ENCODE measurements around the gene FHOD1. TPM values are rescaled to one million over a fixed set of nuclear protein-coding genes. Genes with fewer than 3 reads are reported as not detected.

The FHOD1 gene
- total RNA-seq, 1 donor from 2014 or later, result 119 TPM

- H3K4me1 Mint-ChIP-seq (ENCODE audit: low read depth), result peaks cover 15% of the 10 kb centered on the region
- no peaks in the 10 kb centered on the region for H3K27me3 Mint-ChIP-seq (ENCODE audit: insufficient read depth)
- DNase-seq (ENCODE audit: low spot score), result no peak
- H3K27ac Mint-ChIP-seq, result no peak overlapping the region
- H3K4me3 Mint-ChIP-seq, result no peak overlapping the region
- H3K36me3 Mint-ChIP-seq (ENCODE audit: low read depth), result peaks cover 38% of the 10 kb centered on the region
- intact Hi-C loops (cut with micrococcal nuclease), result no loop called here
- H3K9me3 Mint-ChIP-seq, result no peaks in the 10 kb centered on the region
Measured at GRCh38 chr16:67230809-67231660, 16.2 kb downstream of the FHOD1 start.

- no peaks in the 10 kb centered on the region for H3K27me3 Mint-ChIP-seq (ENCODE audit: insufficient read depth)
- no peaks in the 10 kb centered on the region for H3K9me3 Mint-ChIP-seq
- no peak overlapping the region for H3K27ac Mint-ChIP-seq
- no peak overlapping the region for H3K4me3 Mint-ChIP-seq
- H3K4me1 Mint-ChIP-seq (ENCODE audit: low read depth), result peaks cover 24% of the 10 kb centered on the region
- DNase-seq (ENCODE audit: low spot score), result no peak
- intact Hi-C loops (cut with micrococcal nuclease), result loop anchor here (5.0 kb wide), 1 partner anchor 432 kb away; the partner anchor contains the start of genes ACD and PARD6A
- peaks cover 36% of the 10 kb centered on the region for H3K36me3 Mint-ChIP-seq (ENCODE audit: low read depth)
Measured at GRCh38 chr16:67229906-67230808, 17.1 kb downstream of the FHOD1 start.

- intact Hi-C loops (cut with micrococcal nuclease), result loop anchor here (5.0 kb wide), 1 partner anchor 433 kb away; the partner anchor contains the start of genes ACD and PARD6A
- Mint-ChIP-seq H3K36me3 (ENCODE audit: low read depth) (peaks cover 32% of the 10 kb centered on the region), H3K4me3 (peak overlapping the region; percentile 71), H3K4me1 (ENCODE audit: low read depth) (peaks cover 36% of the 10 kb centered on the region), H3K27me3 (ENCODE audit: insufficient read depth) (no peaks in the 10 kb centered on the region), H3K9me3 (no peaks in the 10 kb centered on the region), H3K27ac (no peak overlapping the region)
- no peak for DNase-seq (ENCODE audit: low spot score)
Measured at GRCh38 chr16:67228905-67229304, 18.4 kb downstream of the FHOD1 start.

- intact Hi-C loops (cut with micrococcal nuclease), result loop anchor here (5.0 kb wide), 1 partner anchor 434 kb away; the partner anchor contains the start of genes ACD and PARD6A
Measured at GRCh38 chr16:67228034-67228785, 19.1 kb downstream of the FHOD1 start.

GRCh38 chr16:67227567-67227921 lies 19.7 kb downstream of the FHOD1 start:
- H3K36me3 Mint-ChIP-seq (ENCODE audit: low read depth), result peaks cover 27% of the 10 kb centered on the region
- H3K9me3 Mint-ChIP-seq, result no peaks in the 10 kb centered on the region
- intact Hi-C loops (cut with micrococcal nuclease), result loop anchor here (1.0 to 5.0 kb wide), 5 partner anchors 17 to 435 kb away; partner anchors contain the start of genes ACD, ATP6V0D1, MATCAP1 and PARD6A
- peaks cover 43% of the 10 kb centered on the region for H3K4me1 Mint-ChIP-seq (ENCODE audit: low read depth)
- peak overlapping the region; percentile 94 for H3K27ac Mint-ChIP-seq
- peak overlapping the region; percentile 98 for H3K4me3 Mint-ChIP-seq
- H3K27me3 Mint-ChIP-seq (ENCODE audit: insufficient read depth), result no peaks in the 10 kb centered on the region
- no peak for DNase-seq (ENCODE audit: low spot score)

More at GRCh38 chr16:67228034-67228785, 19.1 kb downstream of the FHOD1 start:
- Mint-ChIP-seq H3K9me3 (no peaks in the 10 kb centered on the region), H3K4me3 (peak overlapping the region; percentile 98), H3K27ac (peak overlapping the region; percentile 94), H3K4me1 (ENCODE audit: low read depth) (peaks cover 43% of the 10 kb centered on the region), H3K27me3 (ENCODE audit: insufficient read depth) (no peaks in the 10 kb centered on the region), H3K36me3 (ENCODE audit: low read depth) (peaks cover 29% of the 10 kb centered on the region)
- no peak for DNase-seq (ENCODE audit: low spot score)

GRCh38 chr16:67226804-67227566 lies 20.3 kb downstream of the FHOD1 start, which contains the start of gene TMEM208:
Gene TMEM208 (plus strand): TSS chr16:67227130. CDS start chr16:67227219, 89 bp downstream.
- Mint-ChIP-seq H3K27me3 (ENCODE audit: insufficient read depth) (no peaks in the 10 kb centered on the region), H3K27ac (peak within 1 kb of the TSS; percentile 94), H3K4me3 (peak within 1 kb of the TSS; percentile 98), H3K4me1 (ENCODE audit: low read depth) (peaks cover 43% of the 10 kb centered on the region), H3K9me3 (no peaks in the 10 kb centered on the region), H3K36me3 (ENCODE audit: low read depth) (peaks cover 27% of the 10 kb centered on the region)
- peak; percentile 99 for DNase-seq (ENCODE audit: low spot score)
- intact Hi-C loops (cut with micrococcal nuclease), result loop anchor here (1.0 to 5.0 kb wide), 10 partner anchors 9 to 619 kb away; partner anchors contain the start of genes ACD, ATP6V0D1, E2F4 and MATCAP1

GRCh38 chr16:67226295-67226803 lies 20.9 kb downstream of the FHOD1 start:
- Mint-ChIP-seq H3K27me3 (ENCODE audit: insufficient read depth) (no peaks in the 10 kb centered on the region), H3K9me3 (no peaks in the 10 kb centered on the region), H3K4me3 (peak overlapping the region; percentile 98), H3K36me3 (ENCODE audit: low read depth) (peaks cover 27% of the 10 kb centered on the region), H3K4me1 (ENCODE audit: low read depth) (peaks cover 43% of the 10 kb centered on the region), H3K27ac (peak overlapping the region; percentile 94)
- no peak for DNase-seq (ENCODE audit: low spot score)
- intact Hi-C loops (cut with micrococcal nuclease), result loop anchor here (1.0 to 5.0 kb wide), 7 partner anchors 10 to 620 kb away; partner anchors contain the start of genes ACD, E2F4, NUTF2 and PARD6A

GRCh38 chr16:67223992-67224391 lies 23.3 kb downstream of the FHOD1 start:
- intact Hi-C loops (cut with micrococcal nuclease), result no loop called here
- no peaks in the 10 kb centered on the region for H3K9me3 Mint-ChIP-seq
- no peak for DNase-seq (ENCODE audit: low spot score)
- peak overlapping the region; percentile 11 for H3K27ac Mint-ChIP-seq
- no peak overlapping the region for H3K4me3 Mint-ChIP-seq
- peaks cover 43% of the 10 kb centered on the region for H3K4me1 Mint-ChIP-seq (ENCODE audit: low read depth)
- peaks cover 14% of the 10 kb centered on the region for H3K36me3 Mint-ChIP-seq (ENCODE audit: low read depth)
- H3K27me3 Mint-ChIP-seq (ENCODE audit: insufficient read depth), result no peaks in the 10 kb centered on the region

- intact Hi-C loops (cut with micrococcal nuclease), result no loop called here
- peaks cover 20% of the 10 kb centered on the region for H3K4me1 Mint-ChIP-seq (ENCODE audit: low read depth)
- peaks cover 5% of the 10 kb centered on the region for H3K36me3 Mint-ChIP-seq (ENCODE audit: low read depth)
- peaks cover 11% of the 10 kb centered on the region for H3K27me3 Mint-ChIP-seq (ENCODE audit: insufficient read depth)
- H3K27ac Mint-ChIP-seq, result no peak overlapping the region
- DNase-seq (ENCODE audit: low spot score), result no peak
- H3K9me3 Mint-ChIP-seq, result no peaks in the 10 kb centered on the region
- H3K4me3 Mint-ChIP-seq, result no peak overlapping the region
Measured at GRCh38 chr16:67216612-67217490, 30.4 kb downstream of the FHOD1 start.

- no peaks in the 10 kb centered on the region for H3K9me3 Mint-ChIP-seq
- H3K27ac Mint-ChIP-seq, result no peak overlapping the region
- H3K27me3 Mint-ChIP-seq (ENCODE audit: insufficient read depth), result peaks cover 11% of the 10 kb centered on the region
- DNase-seq (ENCODE audit: low spot score), result no peak
- H3K4me1 Mint-ChIP-seq (ENCODE audit: low read depth), result peaks cover 20% of the 10 kb centered on the region
- intact Hi-C loops (cut with micrococcal nuclease), result no loop called here
- no peak overlapping the region for H3K4me3 Mint-ChIP-seq
- H3K36me3 Mint-ChIP-seq (ENCODE audit: low read depth), result peaks cover 5% of the 10 kb centered on the region
Measured at GRCh38 chr16:67215706-67216105, 31.6 kb downstream of the FHOD1 start.

Measured in activated T-helper 1 cell treated with anti-CD3 and anti-CD28 coated beads, Interleukin-12 subunit alpha, Interleukin-12 subunit beta, Interleukin-2, Interleukin-4 antibody, amounts not matched to agents 30 ng/mL and 10 ng/mL and 1 ng/mL, durations not matched to agents 14 hours and 24 hours and 36 hours (primary cell).